Right lobe of liver (tissue), 6 donors: ENCODE results near the gene SLC17A5. TPM values are rescaled to one million over a fixed set of nuclear protein-coding genes. Genes with fewer than 3 reads are reported as not detected.

ENCODE experiments used
- ATAC-seq, 4 donors: fragments of 200-7000 bp; cut with Tn5 transposase; one replicate each; pipeline ENCODE4 v1.9.1; 2020; ENCODE audit warnings: mild to moderate bottlenecking in 4 of 4, moderate library complexity in 4 of 4
- DNase-seq, 3 donors: peaks; one replicate each; pipeline ENCODE4 v3.0.0-alpha.2; 2020
- H3K27ac ChIP-seq, 3 donors: fragments of 200-600 bp; one replicate each; pipeline ENCODE4 v1.8.0; 2022
- H3K27me3 ChIP-seq, 2 donors: fragments of 200-600 bp; one replicate each; pipeline ENCODE4 v1.8.0; 2022
- H3K36me3 ChIP-seq, 4 donors: fragments of 200-600 bp; sonication (generic) in 1 of 4; one replicate each; pipeline versions ENCODE4 v1.5.1 to v1.8.0; 2017 to 2022; ENCODE audit warnings: control low read depth in 1 of 4
- H3K4me1 ChIP-seq, 4 donors: fragments of 200-600 bp; sonication (generic) in 1 of 4; one replicate each; pipeline versions ENCODE4 v1.5.1 to v1.8.0; 2017 to 2022; ENCODE audit warnings: control low read depth in 1 of 4
- H3K4me3 ChIP-seq, 3 donors: fragments of 200-600 bp; one replicate each; pipeline ENCODE4 v1.8.0; 2022
- H3K9me3 ChIP-seq, 4 donors: fragments of 200-600 bp; sonication (generic) in 1 of 4; one replicate each; pipeline versions ENCODE4 v1.5.1 to v1.8.0; 2017 to 2022; ENCODE audit warnings: control low read depth in 1 of 4
- POLR2A ChIP-seq: fragments of 450-650 bp; IDR thresholded peaks from one replicate; pipeline ENCODE4 v1.6.1; 2017; ENCODE audit warnings: antibody characterized with exemption, mild to moderate bottlenecking
- WGBS: methylation state at CpG from one replicate; pipeline ENCODE4 v1.1.6; 2018; ENCODE audit warnings: low coverage, low lambda C conversion rate; ENCODE audit not compliant: insufficient coverage; ENCODE audit errors: missing lambda C conversion rate; 5-methylcytosine and 5-hydroxymethylcytosine counted together
- intact Hi-C, 2 donors: fragments of 100-400 bp; cut with DNase I; formaldehyde crosslinking; loops; one replicate each; pipeline versions ENCODE4 v1.11.2 to v1.14.1; 2022
- total RNA-seq, 6 experiments: library from RNA; depleted of rRNA in 2 of 6; stranded (reverse); fragments of >200 nt in 2 of 6; fragmentation: NEBNext Ultra II Directional in 3 of 6; extraction: Animal tissue kit (Norgen Biotek cat#: 25700) in 3 of 6; gene quantifications; one replicate each; pipeline versions ENCODE4 v1.1.0 to v1.2.4, GENCODE V29; 2016 to 2023
- TF ChIP-seq, protein P1 (sequence below), 4 donors: fragments of 200-600 bp in 3 of 4; fragments of 450-650 bp in 1 of 4; IDR thresholded peaks; one replicate each; pipeline versions ENCODE4 v1.5.1 to v1.8.0; 2016 to 2022; ENCODE audit warnings: antibody characterized with exemption in 4 of 4, mild to moderate bottlenecking in 2 of 4
- donor health status: DM: no; HTN: yes; CAD: no.
- donor health status: DM: no; HTN: no; CAD: no.
- donor health status: DM: no; HTN: no; CAD: no.
- donor health status: DM: no; HTN: yes; CAD: no.
- donor health status: DM: no; HTN: yes; CAD: no.

Gene SLC17A5
- total RNA-seq, 6 experiments from 2014 or later: 12.8 to 23.9 (median 15.2) TPM

DNA sequence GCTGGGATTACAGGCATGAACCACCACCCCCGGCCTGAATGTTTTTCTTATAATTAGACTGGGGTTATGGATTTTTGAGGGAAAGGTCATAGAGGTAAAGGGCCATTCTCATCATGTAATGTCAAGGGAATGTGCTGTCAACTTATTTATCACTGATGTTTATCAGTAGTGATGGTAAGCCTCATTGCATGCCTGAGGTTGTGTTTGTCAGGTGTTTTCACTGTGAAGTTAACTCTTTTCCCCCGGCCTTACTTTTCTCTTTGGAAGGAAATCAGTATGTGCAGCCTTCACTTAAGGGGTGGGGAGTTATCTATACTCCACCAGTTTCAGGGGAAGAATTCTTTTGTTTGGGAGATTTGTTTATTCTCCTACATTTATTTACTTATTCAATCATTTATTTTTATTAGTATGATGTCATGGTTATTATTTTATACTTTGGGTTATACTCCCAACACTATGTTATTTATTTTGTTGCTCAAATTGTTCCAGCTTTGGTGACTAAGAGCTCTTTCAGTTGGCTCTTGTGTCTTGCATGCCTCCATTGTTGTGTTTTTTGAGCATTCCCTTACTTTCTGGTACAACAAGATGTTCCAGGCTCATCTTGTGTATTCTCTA lies 2.8 kb upstream of the SLC17A5 start:
- ATAC-seq: no peak
- peaks cover 0 to 15% (median 0%) of the 10 kb centered on the region in 4 donors for H3K4me1 ChIP-seq
- no peak for DNase-seq
- H3K36me3 ChIP-seq: no peaks in the 10 kb centered on the region
- H3K4me3 ChIP-seq: no peak overlapping the region
- intact Hi-C loops: no loop called here
- WGBS: 63% methylated on average over 2 of the region's 2 CpGs
- no peak overlapping the region for H3K27ac ChIP-seq
- no peaks in the 10 kb centered on the region for H3K27me3 ChIP-seq
- TF ChIP-seq, protein P1, sequence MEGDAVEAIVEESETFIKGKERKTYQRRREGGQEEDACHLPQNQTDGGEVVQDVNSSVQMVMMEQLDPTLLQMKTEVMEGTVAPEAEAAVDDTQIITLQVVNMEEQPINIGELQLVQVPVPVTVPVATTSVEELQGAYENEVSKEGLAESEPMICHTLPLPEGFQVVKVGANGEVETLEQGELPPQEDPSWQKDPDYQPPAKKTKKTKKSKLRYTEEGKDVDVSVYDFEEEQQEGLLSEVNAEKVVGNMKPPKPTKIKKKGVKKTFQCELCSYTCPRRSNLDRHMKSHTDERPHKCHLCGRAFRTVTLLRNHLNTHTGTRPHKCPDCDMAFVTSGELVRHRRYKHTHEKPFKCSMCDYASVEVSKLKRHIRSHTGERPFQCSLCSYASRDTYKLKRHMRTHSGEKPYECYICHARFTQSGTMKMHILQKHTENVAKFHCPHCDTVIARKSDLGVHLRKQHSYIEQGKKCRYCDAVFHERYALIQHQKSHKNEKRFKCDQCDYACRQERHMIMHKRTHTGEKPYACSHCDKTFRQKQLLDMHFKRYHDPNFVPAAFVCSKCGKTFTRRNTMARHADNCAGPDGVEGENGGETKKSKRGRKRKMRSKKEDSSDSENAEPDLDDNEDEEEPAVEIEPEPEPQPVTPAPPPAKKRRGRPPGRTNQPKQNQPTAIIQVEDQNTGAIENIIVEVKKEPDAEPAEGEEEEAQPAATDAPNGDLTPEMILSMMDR (IDR thresholded peaks at IDR 0.05): no peak
- no peak for TF ChIP-seq POLR2A
- H3K9me3 ChIP-seq: no peaks in the 10 kb centered on the region

GRCh38 chr6:73655341-73655917 lies 1.6 kb upstream of the SLC17A5 start:
- no peaks in the 10 kb centered on the region for H3K36me3 ChIP-seq
- H3K4me1 ChIP-seq: peaks cover 0 to 15% (median 0%) of the 10 kb centered on the region in 4 donors
- 75% methylated on average over 1 of the region's 2 CpGs for WGBS
- peak overlapping the region in 2 of 3 donors; percentile 98 for H3K27ac ChIP-seq
- TF ChIP-seq, protein P1 (IDR thresholded peaks at IDR 0.05): no peak
- TF ChIP-seq POLR2A: no peak
- DNase-seq (no peak), ATAC-seq (no peak)
- H3K27me3 ChIP-seq: no peaks in the 10 kb centered on the region
- H3K4me3 ChIP-seq: peak overlapping the region; percentile 92 to 100 (median 97)
- no peaks in the 10 kb centered on the region for H3K9me3 ChIP-seq
- intact Hi-C loops: no loop called here

DNA sequence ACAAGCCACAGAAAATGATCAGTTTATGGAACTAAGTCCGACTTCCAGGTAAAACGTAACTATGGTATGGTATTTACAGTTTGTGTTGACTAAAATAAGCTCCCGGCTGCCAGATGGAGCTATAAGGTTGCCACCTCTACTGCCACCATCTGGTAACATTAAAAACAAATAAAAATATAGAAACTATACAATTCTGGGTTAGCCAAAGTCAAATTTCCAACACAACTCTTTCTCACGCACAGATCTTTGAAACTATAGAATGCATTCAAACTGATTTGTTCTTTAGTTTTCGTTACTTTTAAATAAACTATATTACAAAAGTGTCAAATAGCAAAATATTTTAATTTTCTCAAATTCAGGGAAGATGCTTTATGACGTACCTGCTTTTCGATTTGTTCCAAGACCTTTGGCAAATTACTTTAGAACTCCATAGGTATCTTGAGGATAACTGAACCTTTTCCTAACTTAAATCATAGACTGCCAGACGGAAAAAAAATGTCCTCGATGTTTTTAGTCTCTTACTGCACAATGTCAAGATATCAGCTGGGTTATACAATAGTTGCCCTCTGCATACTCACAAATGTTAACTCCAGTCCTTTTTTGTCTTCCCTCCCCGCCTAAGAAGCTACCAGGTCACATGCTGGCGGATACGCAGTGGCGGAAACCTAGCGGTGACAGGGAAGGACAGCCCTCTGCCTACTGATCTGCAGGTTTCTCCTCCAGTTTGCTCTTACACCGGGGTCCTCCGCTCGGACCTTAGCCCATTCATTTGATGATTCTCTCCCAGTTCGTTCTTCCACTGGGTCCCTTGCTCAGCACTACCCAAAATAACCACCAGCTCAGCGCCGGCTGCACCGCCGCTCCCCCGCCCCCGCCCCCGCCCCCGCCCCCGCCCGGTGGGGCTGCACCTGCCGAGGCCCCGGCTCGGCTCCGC lies 888 bp downstream of the SLC17A5 start:
- Histone ChIP-seq H3K4me3 (peak overlapping the region; percentile 92 to 100 (median 97)), H3K36me3 (no peaks in the 10 kb centered on the region), H3K27ac (peak overlapping the region; percentile 98), H3K4me1 (peaks cover 0 to 15% (median 0%) of the 10 kb centered on the region in 4 donors), H3K9me3 (no peaks in the 10 kb centered on the region), H3K27me3 (no peaks in the 10 kb centered on the region)
- no peak for TF ChIP-seq POLR2A
- TF ChIP-seq, protein P1 (IDR thresholded peaks at IDR 0.05): peak; percentile 25 to 33 (median 26)
- DNase-seq (peak; percentile 69 to 79 (median 77)), ATAC-seq (peak; percentile 46 to 57 (median 54))
- intact Hi-C loops: no loop called here
- whole genome bisulfite sequencing: 3% methylated on average over 32 of the region's 32 CpGs

- no peak for TF ChIP-seq POLR2A
- TF ChIP-seq, protein P1 (IDR thresholded peaks at IDR 0.05): no peak
- DNase-seq (no peak), ATAC-seq (no peak)
- intact Hi-C loops: no loop called here
- WGBS: 62% methylated on average over 4 of the region's 4 CpGs
- H3K9me3 ChIP-seq: no peaks in the 10 kb centered on the region
- no peak overlapping the region for H3K4me3 ChIP-seq
- no peaks in the 10 kb centered on the region for H3K36me3 ChIP-seq
- H3K27ac ChIP-seq: no peak overlapping the region
- H3K27me3 ChIP-seq: no peaks in the 10 kb centered on the region
- peaks cover 0 to 11% (median 0%) of the 10 kb centered on the region in 4 donors for H3K4me1 ChIP-seq
Measured at GRCh38 chr6:73649783-73650182, 4.0 kb downstream of the SLC17A5 start.
